HEK293T (cell line): Measurements from ENCODE around the gene NEK3.

Source experiments
- ELF4 ChIP-seq: fragments of 450-650 bp; IDR thresholded peaks from 2 replicates; pipeline ENCODE4 v1.6.1; 2017; ENCODE audit warnings: antibody characterized with exemption
- FOXM1 ChIP-seq: fragments of 450-650 bp; IDR thresholded peaks from 2 replicates; pipeline ENCODE4 v1.6.1; 2017; ENCODE audit warnings: mild to moderate bottlenecking, borderline replicate concordance

DNA sequence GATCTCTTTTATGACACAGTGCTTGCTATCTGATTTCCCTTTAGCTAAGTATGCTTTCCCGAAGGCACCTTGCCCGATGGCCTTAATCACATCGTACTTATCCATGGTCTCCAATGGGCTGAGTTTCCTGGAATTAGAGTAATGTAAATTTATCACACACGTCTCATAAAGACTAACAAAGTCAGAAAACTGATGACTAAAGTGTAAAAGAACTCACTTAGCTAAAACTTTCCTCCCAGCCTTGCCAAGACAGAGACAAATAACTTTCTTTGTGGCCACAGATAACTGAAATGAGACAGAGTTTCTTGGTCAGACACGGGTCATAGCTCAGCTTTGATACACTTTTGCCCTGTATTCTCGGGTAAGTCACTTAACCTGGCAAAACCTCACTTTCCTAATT, 32.0 kb downstream of the NEK3 start:
- TF ChIP-seq FOXM1 (no peak), ELF4 (no peak)
